Left lung (tissue), 10 donors: ENCODE data around the gene NEO1. TPM values are rescaled to one million over a fixed set of nuclear protein-coding genes. Genes with fewer than 3 reads are reported as not detected.

Experiments used
- ATAC-seq: fragments of 200-7000 bp; cut with Tn5 transposase; one replicate; pipeline ENCODE4 v1.9.1; 2020; ENCODE audit warnings: moderate library complexity
- DNase-seq, 4 donors: peaks; one replicate each; pipeline ENCODE4 v3.0.0-alpha.2; 2013 to 2020
- H3K27ac ChIP-seq, 2 donors: fragments of 200-600 bp; sonication (generic) in 1 of 2; one replicate each; pipeline versions ENCODE4 v1.5.0 to v1.8.0; 2020 to 2021
- H3K27me3 ChIP-seq, 2 donors: fragments of 200-600 bp; sonication (generic) in 1 of 2; one replicate each; pipeline versions ENCODE4 v1.5.0 to v1.8.0; 2020 to 2021
- H3K36me3 ChIP-seq, 2 donors: fragments of 200-600 bp; sonication (generic) in 1 of 2; one replicate each; pipeline versions ENCODE4 v1.5.0 to v1.8.0; 2020 to 2021
- H3K4me1 ChIP-seq, 2 donors: fragments of 200-600 bp; one replicate each; pipeline ENCODE4 v1.8.0; 2021
- H3K4me3 ChIP-seq, 2 donors: fragments of 200-600 bp; sonication (generic) in 1 of 2; one replicate each; pipeline versions ENCODE4 v1.5.0 to v1.8.0; 2020 to 2021; ENCODE audit warnings: mild to moderate bottlenecking in 1 of 2
- H3K9me3 ChIP-seq, 2 donors: fragments of 200-600 bp; sonication (generic) in 1 of 2; one replicate each; pipeline versions ENCODE4 v1.5.0 to v1.8.0; 2020 to 2021
- CTCF ChIP-seq, 2 donors: fragments of 200-600 bp; sonication (generic) in 1 of 2; IDR thresholded peaks; one replicate each; pipeline versions ENCODE4 v1.5.0 to v1.8.0; 2021; ENCODE audit warnings: antibody characterized with exemption in 2 of 2
- intact Hi-C, 2 donors: fragments of 100-400 bp; cut with DNase I; formaldehyde crosslinking; loops; one replicate each; pipeline versions ENCODE4 v1.11.2 to v1.14.2; 2022
- polyA plus RNA-seq, 6 donors: library from polyadenylated mRNA; unstranded; fragments of 120-200 nt; gene quantifications; one replicate each; pipeline ENCODE4 v1.2.1, GENCODE V29; 2013; ENCODE audit not compliant: insufficient read length in 6 of 6
- total RNA-seq, 2 donors: library from RNA; stranded (reverse); fragmentation: NEBNext Ultra II Directional; extraction: Animal tissue kit (Norgen Biotek cat#: 25700); gene quantifications; one replicate each; pipeline ENCODE4 v1.2.1, GENCODE V29; 2021
- donor health status: DM: no; HTN: yes; CAD: no.
- donor health status: DM: no; HTN: no; CAD: no.

The NEO1 gene
- total and polyA plus RNA-seq, 8 donors: 30.1 to 155 (median 110) TPM

GRCh38 chr15:73228128-73228646 lies 175.9 kb downstream of the NEO1 start:
- H3K27me3 ChIP-seq: no peaks in the 10 kb centered on the region
- no peaks in the 10 kb centered on the region for H3K36me3 ChIP-seq
- no peak for TF ChIP-seq CTCF (IDR thresholded peaks at IDR 0.05)
- ATAC-seq (no peak), DNase-seq (no peak)
- no peak overlapping the region for H3K27ac ChIP-seq
- no peak overlapping the region for H3K4me3 ChIP-seq
- no peaks in the 10 kb centered on the region for H3K4me1 ChIP-seq
- intact Hi-C loops: no loop called here
- H3K9me3 ChIP-seq: no peaks in the 10 kb centered on the region

- no peaks in the 10 kb centered on the region for H3K9me3 ChIP-seq
- H3K4me3 ChIP-seq: no peak overlapping the region
- no peaks in the 10 kb centered on the region for H3K36me3 ChIP-seq
- ATAC-seq: no peak
- DNase-seq: no peak
- H3K4me1 ChIP-seq: no peaks in the 10 kb centered on the region
- intact Hi-C loops: no loop called here
- H3K27me3 ChIP-seq: no peaks in the 10 kb centered on the region
- TF ChIP-seq CTCF (IDR thresholded peaks at IDR 0.05): no peak
- no peak overlapping the region for H3K27ac ChIP-seq
Measured at GRCh38 chr15:73231661-73232419, 179.6 kb downstream of the NEO1 start.

GRCh38 chr15:73232776-73233175 lies 180.5 kb downstream of the NEO1 start:
- no peak for TF ChIP-seq CTCF (IDR thresholded peaks at IDR 0.05)
- intact Hi-C loops: no loop called here

GRCh38 chr15:73233623-73234022 lies 181.4 kb downstream of the NEO1 start:
- no peak for ATAC-seq

More at GRCh38 chr15:73232776-73233175, 180.5 kb downstream of the NEO1 start:
- no peak for ATAC-seq
- no peak for DNase-seq
- Histone ChIP-seq H3K27me3 (no peaks in the 10 kb centered on the region), H3K4me3 (no peak overlapping the region), H3K36me3 (no peaks in the 10 kb centered on the region), H3K27ac (no peak overlapping the region), H3K9me3 (no peaks in the 10 kb centered on the region), H3K4me1 (no peaks in the 10 kb centered on the region)

More at GRCh38 chr15:73233623-73234022, 181.4 kb downstream of the NEO1 start:
- TF ChIP-seq CTCF (IDR thresholded peaks at IDR 0.05): no peak
- Histone ChIP-seq H3K27ac (no peak overlapping the region), H3K27me3 (no peaks in the 10 kb centered on the region), H3K4me1 (no peaks in the 10 kb centered on the region), H3K36me3 (no peaks in the 10 kb centered on the region), H3K9me3 (no peaks in the 10 kb centered on the region), H3K4me3 (no peak overlapping the region)
- intact Hi-C loops: no loop called here
- DNase-seq: no peak
